ENCODE results near the gene DAP. TPM values are rescaled to one million over a fixed set of nuclear protein-coding genes. Genes with fewer than 3 reads are reported as not detected.

The DAP gene
- polyA plus RNA-seq, 3 donors, result 60.9 to 69.0 (median 62.3) TPM

DNA sequence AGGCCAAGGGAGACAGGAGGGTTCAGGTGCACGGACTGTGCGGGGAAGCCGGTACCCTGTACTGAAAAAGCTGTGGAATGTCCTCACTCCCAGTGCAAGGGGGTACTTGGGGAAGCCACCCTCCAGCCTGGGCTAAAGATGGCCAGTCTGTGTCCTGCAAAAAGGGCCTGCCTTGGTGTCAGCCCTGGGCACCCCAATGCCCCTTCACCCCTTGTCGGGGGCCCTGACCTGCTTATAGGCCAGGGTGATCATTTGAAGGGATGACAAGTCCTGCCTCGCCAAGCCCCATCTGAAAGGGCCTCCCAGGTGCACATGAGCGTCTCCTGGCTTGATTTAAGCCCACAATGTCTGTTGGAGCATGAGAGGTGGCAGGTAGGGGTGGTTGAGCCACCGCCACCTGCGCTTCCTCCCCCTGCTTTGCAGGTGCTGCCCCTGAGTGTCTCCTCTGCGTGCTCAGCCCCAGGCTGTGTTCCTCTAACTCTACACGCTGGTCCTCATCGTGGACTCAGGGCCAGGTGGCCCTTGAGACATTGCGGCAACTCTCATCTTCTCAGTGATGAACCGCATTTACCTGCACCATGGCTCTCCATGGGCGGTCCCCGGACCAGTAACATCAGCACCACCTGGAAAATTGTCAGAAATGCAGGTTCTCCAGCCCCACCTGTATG lies 100.2 kb downstream of the DAP start:
- TF ChIP-seq, protein P1, sequence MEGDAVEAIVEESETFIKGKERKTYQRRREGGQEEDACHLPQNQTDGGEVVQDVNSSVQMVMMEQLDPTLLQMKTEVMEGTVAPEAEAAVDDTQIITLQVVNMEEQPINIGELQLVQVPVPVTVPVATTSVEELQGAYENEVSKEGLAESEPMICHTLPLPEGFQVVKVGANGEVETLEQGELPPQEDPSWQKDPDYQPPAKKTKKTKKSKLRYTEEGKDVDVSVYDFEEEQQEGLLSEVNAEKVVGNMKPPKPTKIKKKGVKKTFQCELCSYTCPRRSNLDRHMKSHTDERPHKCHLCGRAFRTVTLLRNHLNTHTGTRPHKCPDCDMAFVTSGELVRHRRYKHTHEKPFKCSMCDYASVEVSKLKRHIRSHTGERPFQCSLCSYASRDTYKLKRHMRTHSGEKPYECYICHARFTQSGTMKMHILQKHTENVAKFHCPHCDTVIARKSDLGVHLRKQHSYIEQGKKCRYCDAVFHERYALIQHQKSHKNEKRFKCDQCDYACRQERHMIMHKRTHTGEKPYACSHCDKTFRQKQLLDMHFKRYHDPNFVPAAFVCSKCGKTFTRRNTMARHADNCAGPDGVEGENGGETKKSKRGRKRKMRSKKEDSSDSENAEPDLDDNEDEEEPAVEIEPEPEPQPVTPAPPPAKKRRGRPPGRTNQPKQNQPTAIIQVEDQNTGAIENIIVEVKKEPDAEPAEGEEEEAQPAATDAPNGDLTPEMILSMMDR (IDR thresholded peaks at IDR 0.05), result no peak
- Histone ChIP-seq H3K36me3 (replicated peaks in 1 of 2; ENCODE audit: control insufficient read depth in 1 of 2, insufficient read depth in 2 of 2, low read length in 2 of 2) (no peaks in the 10 kb centered on the region), H3K4me3 (replicated peaks in 1 of 3; ENCODE audit: low read depth in 2 of 3, low read length in 3 of 3) (no peak overlapping the region), H3K27ac (ENCODE audit: low read depth in 1 of 2, low read length in 2 of 2) (no peak overlapping the region), H3K9ac (ENCODE audit: insufficient read depth, low read length, poor library complexity, severe bottlenecking) (no peak overlapping the region), H3K27me3 (ENCODE audit: control insufficient read depth in 2 of 2, insufficient read depth in 2 of 2, low read length in 2 of 2) (no peaks in the 10 kb centered on the region), H3K4me2 (replicated peaks; ENCODE audit: extremely low read depth, low read length, poor library complexity, severe bottlenecking) (no peak overlapping the region), H3K4me1 (ENCODE audit: control insufficient read depth in 1 of 2, insufficient read depth in 2 of 2, low read length in 2 of 2) (peaks cover 13 to 15% of the 10 kb centered on the region in 2 donors), H3K9me3 (replicated peaks in 1 of 2; ENCODE audit: control insufficient read depth in 1 of 2, insufficient read depth in 1 of 2, low read length in 2 of 2) (no peaks in the 10 kb centered on the region), H2AFZ (ENCODE audit: insufficient read depth, low read depth, low read length, poor library complexity, severe bottlenecking) (no peak overlapping the region), H4K20me1 (ENCODE audit: insufficient read depth, low read length) (no peaks in the 10 kb centered on the region), H3K79me2 (ENCODE audit: insufficient read depth, low read length) (no peaks in the 10 kb centered on the region)
- 98% methylated on average over 12 of the region's 15 CpGs for WGBS (ENCODE audit: insufficient coverage)
- intact Hi-C loops (cut with micrococcal nuclease), result no loop called here
- no peak for DNase-seq
- Mint-ChIP-seq H3K36me3 (no peaks in the 10 kb centered on the region), H3K4me1 (peaks cover 15% of the 10 kb centered on the region), H3K9me3 (peaks cover 0 to 2% (median 0%) of the 10 kb centered on the region in 7 donors), H3K4me3 (no peak overlapping the region), H3K27ac (no peak overlapping the region), H3K27me3 (ENCODE audit: low read depth in 3 of 3) (peaks cover 0 to 4% (median 3%) of the 10 kb centered on the region in 3 donors)

DNA sequence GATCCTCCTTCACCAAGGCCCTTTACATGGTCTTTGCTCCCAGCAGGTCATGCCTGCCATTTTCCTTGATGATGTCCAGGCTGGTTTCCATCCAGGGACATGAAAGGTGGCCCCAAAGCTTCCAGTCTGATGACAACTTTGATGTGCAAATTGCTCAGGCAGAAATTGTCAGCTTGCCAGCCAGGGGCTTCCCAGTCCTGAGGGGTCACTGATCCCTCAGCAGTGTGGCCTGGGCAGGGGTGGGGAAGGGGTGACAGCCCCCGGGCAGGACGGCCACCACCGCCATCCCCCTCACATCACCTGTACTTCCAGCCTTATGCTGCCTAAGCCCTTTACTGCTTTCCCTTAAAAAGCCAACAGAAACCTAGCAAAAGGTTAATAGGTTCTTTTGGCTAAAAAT lies 100.9 kb downstream of the DAP start:
- Histone ChIP-seq H3K27ac (ENCODE audit: low read depth in 1 of 2, low read length in 2 of 2) (no peak overlapping the region), H3K9me3 (replicated peaks in 1 of 2; ENCODE audit: control insufficient read depth in 1 of 2, insufficient read depth in 1 of 2, low read length in 2 of 2) (no peaks in the 10 kb centered on the region), H2AFZ (ENCODE audit: insufficient read depth, low read depth, low read length, poor library complexity, severe bottlenecking) (no peak overlapping the region), H4K20me1 (ENCODE audit: insufficient read depth, low read length) (no peaks in the 10 kb centered on the region), H3K9ac (ENCODE audit: insufficient read depth, low read length, poor library complexity, severe bottlenecking) (no peak overlapping the region), H3K4me2 (replicated peaks; ENCODE audit: extremely low read depth, low read length, poor library complexity, severe bottlenecking) (no peak overlapping the region), H3K27me3 (ENCODE audit: control insufficient read depth in 2 of 2, insufficient read depth in 2 of 2, low read length in 2 of 2) (no peaks in the 10 kb centered on the region), H3K79me2 (ENCODE audit: insufficient read depth, low read length) (no peaks in the 10 kb centered on the region), H3K4me3 (replicated peaks in 1 of 3; ENCODE audit: low read depth in 2 of 3, low read length in 3 of 3) (no peak overlapping the region), H3K36me3 (replicated peaks in 1 of 2; ENCODE audit: control insufficient read depth in 1 of 2, insufficient read depth in 2 of 2, low read length in 2 of 2) (no peaks in the 10 kb centered on the region), H3K4me1 (ENCODE audit: control insufficient read depth in 1 of 2, insufficient read depth in 2 of 2, low read length in 2 of 2) (peaks cover 13 to 15% of the 10 kb centered on the region in 2 donors)
- TF ChIP-seq, protein P1 (IDR thresholded peaks at IDR 0.05), result no peak
- WGBS (ENCODE audit: insufficient coverage), result no CpG with 5 or more reads among the region's 3 CpGs
- peaks cover 0 to 2% (median 0%) of the 10 kb centered on the region in 7 donors for H3K9me3 Mint-ChIP-seq
- H3K4me3 Mint-ChIP-seq, result no peak overlapping the region
- intact Hi-C loops (cut with micrococcal nuclease), result no loop called here
- no peak for DNase-seq
- H3K4me1 Mint-ChIP-seq, result peaks cover 15% of the 10 kb centered on the region
- H3K27ac Mint-ChIP-seq, result no peak overlapping the region
- H3K27me3 Mint-ChIP-seq (ENCODE audit: low read depth in 3 of 3), result peaks cover 0 to 4% (median 3%) of the 10 kb centered on the region in 3 donors
- H3K36me3 Mint-ChIP-seq, result no peaks in the 10 kb centered on the region
